Activated T-helper 17 cell treated with anti-CD3 and anti-CD28 coated beads, Interleukin-2, amount 50 U/mL, for 72 hours (primary cell): Measurements from ENCODE around the gene USP24. TPM values are rescaled to one million over a fixed set of nuclear protein-coding genes. Genes with fewer than 3 reads are reported as not detected.

Experiments used
- ATAC-seq: fragments of 150-1000 bp; cut with Tn5 transposase; replicated peaks from 2 replicates; pipeline ENCODE4 v1.10.0; 2021; ENCODE audit warnings: mild to moderate bottlenecking, moderate library complexity
- H3K27ac Mint-ChIP-seq: one replicate; pipeline ENCODE4 v1.8.0; 2022; ENCODE audit warnings: mixed read lengths
- H3K27me3 Mint-ChIP-seq: one replicate; pipeline ENCODE4 v1.8.0; 2022; ENCODE audit warnings: mixed read lengths
- H3K36me3 Mint-ChIP-seq: one replicate; pipeline ENCODE4 v1.8.0; 2022; ENCODE audit warnings: low read depth, mild to moderate bottlenecking, mixed read lengths
- H3K4me1 Mint-ChIP-seq: one replicate; pipeline ENCODE4 v1.8.0; 2022; ENCODE audit warnings: mixed read lengths
- H3K4me3 Mint-ChIP-seq: one replicate; pipeline ENCODE4 v1.8.0; 2022; ENCODE audit warnings: mild to moderate bottlenecking, mixed read lengths
- H3K9me3 Mint-ChIP-seq: one replicate; pipeline ENCODE4 v1.8.0; 2022; ENCODE audit warnings: mixed read lengths
- total RNA-seq, 2 donors: library from RNA; stranded (reverse); gene quantifications; one replicate each; pipeline ENCODE4 v1.2.3, GENCODE V29; 2022

Gene USP24
- total RNA-seq, 2 donors from 2014 or later, result 40.8 to 41.6 TPM

DNA sequence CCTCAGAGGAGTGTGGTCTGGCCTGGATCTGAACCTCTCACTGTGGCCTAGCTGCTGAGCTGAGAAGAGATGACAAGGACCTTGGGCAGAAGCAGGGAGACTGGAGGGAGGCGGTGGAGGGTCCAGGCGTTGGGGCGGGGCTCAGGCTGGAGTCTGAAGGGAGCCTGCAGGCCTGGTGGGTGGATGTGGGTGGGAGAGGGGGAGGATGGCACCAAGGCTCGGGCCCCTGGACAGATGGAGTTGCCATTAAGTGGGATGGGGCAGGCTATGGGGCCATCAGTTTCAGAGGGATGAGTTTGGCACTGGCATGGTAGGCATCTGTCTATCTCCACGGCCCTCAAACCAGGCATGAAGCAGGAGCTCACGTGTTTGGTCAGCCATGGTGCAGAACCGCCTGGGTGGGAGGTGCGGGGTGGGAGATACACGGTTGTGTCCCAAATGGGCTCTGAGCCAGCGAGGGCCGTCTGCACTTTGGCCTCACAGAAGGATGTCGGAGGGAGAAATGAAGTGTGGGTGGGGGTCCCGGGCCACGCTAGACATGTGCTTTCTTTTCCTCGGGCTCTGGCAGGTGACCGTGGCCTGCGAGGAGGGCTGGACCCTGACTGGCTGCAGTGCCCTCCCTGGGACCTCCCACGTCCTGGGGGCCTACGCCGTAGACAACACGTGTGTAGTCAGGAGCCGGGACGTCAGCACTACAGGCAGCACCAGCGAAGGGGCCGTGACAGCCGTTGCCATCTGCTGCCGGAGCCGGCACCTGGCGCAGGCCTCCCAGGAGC, 152.2 kb downstream of the USP24 start:
- Mint-ChIP-seq H3K27me3 (no peaks in the 10 kb centered on the region), H3K9me3 (no peaks in the 10 kb centered on the region), H3K27ac (peak overlapping the region; percentile 34), H3K36me3 (peaks cover 22% of the 10 kb centered on the region), H3K4me1 (no peaks in the 10 kb centered on the region), H3K4me3 (no peak overlapping the region)
- ATAC-seq, result no peak

DNA sequence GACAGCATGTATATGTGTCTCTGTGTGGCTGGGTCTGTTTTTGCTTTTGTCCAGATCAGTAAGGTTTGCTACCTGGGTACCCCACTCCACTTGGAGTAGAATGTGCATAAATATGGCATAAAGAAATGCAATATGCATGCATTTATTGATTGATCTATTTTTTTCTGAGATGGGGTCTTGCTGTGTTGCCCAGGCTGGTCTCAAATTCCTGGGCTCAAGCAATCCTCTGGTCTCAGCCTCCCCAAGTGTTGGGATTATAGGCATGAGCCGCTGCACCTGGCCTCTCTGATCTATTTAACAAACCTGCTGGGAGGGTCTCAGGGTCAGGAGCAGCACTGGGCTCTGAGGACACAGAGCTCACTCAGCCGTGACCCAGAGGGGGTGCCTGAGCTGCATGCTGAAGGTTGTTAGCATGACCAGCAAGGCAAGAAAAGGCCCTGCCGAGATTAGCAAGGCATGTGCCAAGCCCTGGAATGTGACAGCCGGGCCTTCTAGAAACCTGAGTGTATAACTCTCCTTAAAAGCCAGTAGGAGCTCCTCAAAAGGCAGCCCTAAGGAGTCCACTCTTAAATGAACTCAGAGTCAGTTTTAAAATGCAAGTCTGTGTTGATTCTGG, 153.3 kb downstream of the USP24 start:
- ATAC-seq, result no peak
- no peaks in the 10 kb centered on the region for H3K27me3 Mint-ChIP-seq
- H3K4me3 Mint-ChIP-seq, result no peak overlapping the region
- H3K27ac Mint-ChIP-seq, result peak overlapping the region; percentile 34
- no peaks in the 10 kb centered on the region for H3K4me1 Mint-ChIP-seq
- peaks cover 10% of the 10 kb centered on the region for H3K36me3 Mint-ChIP-seq
- H3K9me3 Mint-ChIP-seq, result no peaks in the 10 kb centered on the region

DNA sequence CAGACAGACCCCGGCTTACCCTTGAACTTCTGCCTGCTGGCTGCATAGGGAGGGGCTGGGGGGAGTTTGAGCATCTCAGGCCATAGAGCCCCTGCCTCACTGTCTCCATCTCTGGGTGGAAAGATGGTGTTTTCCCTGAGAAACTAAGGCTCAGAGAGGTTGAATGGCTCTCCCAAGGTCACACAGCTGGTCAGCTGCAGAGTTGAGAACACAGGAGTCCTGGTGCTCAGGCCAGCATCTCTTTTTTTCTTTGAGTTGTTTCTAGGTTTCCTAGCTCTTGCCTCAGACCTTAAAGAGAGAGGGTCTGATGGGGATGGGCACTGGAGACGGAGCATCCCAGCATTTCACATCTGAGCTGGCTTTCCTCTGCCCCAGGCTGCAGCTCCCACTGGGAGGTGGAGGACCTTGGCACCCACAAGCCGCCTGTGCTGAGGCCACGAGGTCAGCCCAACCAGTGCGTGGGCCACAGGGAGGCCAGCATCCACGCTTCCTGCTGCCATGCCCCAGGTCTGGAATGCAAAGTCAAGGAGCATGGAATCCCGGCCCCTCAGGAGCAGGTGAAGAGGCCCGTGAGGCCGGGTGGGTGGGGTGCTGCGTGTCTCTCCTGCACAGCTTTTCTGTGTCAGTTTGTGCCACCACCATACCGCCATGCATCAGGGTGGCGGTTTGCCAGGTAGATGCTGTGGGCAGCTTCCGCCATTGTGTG, 154.0 kb downstream of the USP24 start:
- H3K9me3 Mint-ChIP-seq, result no peaks in the 10 kb centered on the region
- H3K4me3 Mint-ChIP-seq, result no peak overlapping the region
- peaks cover 5% of the 10 kb centered on the region for H3K36me3 Mint-ChIP-seq
- no peak for ATAC-seq
- H3K27me3 Mint-ChIP-seq, result no peaks in the 10 kb centered on the region
- H3K4me1 Mint-ChIP-seq, result no peaks in the 10 kb centered on the region
- no peak overlapping the region for H3K27ac Mint-ChIP-seq

GRCh38 chr1:55060133-55060999, 154.8 kb downstream of the USP24 start:
- H3K36me3 Mint-ChIP-seq, result no peaks in the 10 kb centered on the region
- H3K9me3 Mint-ChIP-seq, result no peaks in the 10 kb centered on the region
- peak; percentile 80 for ATAC-seq
- H3K4me1 Mint-ChIP-seq, result no peaks in the 10 kb centered on the region
- H3K27ac Mint-ChIP-seq, result no peak overlapping the region
- H3K4me3 Mint-ChIP-seq, result no peak overlapping the region
- H3K27me3 Mint-ChIP-seq, result no peaks in the 10 kb centered on the region

DNA sequence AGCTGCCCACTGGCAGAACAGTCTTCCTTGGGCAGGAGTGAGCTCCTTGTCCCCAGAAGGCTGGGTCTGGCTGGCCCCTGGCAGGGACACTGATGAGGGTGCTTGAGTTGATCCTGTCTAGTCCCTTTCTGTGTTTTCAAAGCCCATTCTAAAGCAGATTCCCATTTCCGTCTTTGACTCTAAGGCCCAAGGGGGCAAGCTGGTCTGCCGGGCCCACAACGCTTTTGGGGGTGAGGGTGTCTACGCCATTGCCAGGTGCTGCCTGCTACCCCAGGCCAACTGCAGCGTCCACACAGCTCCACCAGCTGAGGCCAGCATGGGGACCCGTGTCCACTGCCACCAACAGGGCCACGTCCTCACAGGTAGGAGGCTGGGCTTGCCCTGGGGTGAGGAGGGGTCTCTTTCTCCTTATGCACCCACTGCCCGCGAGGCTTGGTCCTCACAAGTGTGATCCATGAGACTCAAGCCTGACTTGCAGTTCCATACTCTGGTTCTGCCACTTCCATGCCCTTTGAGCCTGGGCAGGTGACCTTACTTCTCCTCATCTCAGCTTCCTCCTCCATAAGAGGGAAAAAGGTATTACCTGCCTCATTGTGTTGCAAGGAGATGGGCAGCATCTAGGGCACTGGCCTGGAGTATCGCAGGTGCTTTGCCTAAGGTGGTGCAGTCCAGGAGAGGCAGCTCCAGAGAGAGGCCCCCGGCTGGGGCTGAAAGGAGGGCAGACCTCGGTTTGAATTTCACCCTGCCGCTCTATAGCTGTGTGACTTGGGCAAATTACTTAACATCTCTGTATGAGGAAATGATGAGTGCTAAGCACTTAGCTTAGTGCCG, 155.6 kb downstream of the USP24 start:
- H3K4me3 Mint-ChIP-seq, result no peak overlapping the region
- H3K27me3 Mint-ChIP-seq, result no peaks in the 10 kb centered on the region
- no peak overlapping the region for H3K27ac Mint-ChIP-seq
- no peaks in the 10 kb centered on the region for H3K9me3 Mint-ChIP-seq
- no peak for ATAC-seq
- no peaks in the 10 kb centered on the region for H3K36me3 Mint-ChIP-seq
- H3K4me1 Mint-ChIP-seq, result no peaks in the 10 kb centered on the region

DNA sequence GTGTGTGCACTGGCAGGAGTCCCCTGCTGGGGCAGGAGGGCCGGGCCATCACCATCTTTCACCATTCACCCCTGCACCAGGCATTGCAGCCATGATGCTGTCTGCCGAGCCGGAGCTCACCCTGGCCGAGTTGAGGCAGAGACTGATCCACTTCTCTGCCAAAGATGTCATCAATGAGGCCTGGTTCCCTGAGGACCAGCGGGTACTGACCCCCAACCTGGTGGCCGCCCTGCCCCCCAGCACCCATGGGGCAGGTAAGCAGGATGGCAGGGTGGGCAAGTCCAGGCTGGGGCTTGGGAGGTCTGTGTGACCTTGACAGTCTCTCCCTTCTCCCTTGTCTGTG, 157.2 kb downstream of the USP24 start:
- Mint-ChIP-seq H3K4me3 (no peak overlapping the region), H3K27ac (no peak overlapping the region), H3K4me1 (no peaks in the 10 kb centered on the region), H3K27me3 (no peaks in the 10 kb centered on the region), H3K36me3 (no peaks in the 10 kb centered on the region), H3K9me3 (no peaks in the 10 kb centered on the region)
- ATAC-seq, result no peak

- no peak overlapping the region for H3K4me3 Mint-ChIP-seq
- H3K4me1 Mint-ChIP-seq, result no peaks in the 10 kb centered on the region
- no peak for ATAC-seq
- H3K36me3 Mint-ChIP-seq, result no peaks in the 10 kb centered on the region
- no peaks in the 10 kb centered on the region for H3K9me3 Mint-ChIP-seq
- no peaks in the 10 kb centered on the region for H3K27me3 Mint-ChIP-seq
- no peak overlapping the region for H3K27ac Mint-ChIP-seq
Measured at GRCh38 chr1:55057270-55057955, 157.8 kb downstream of the USP24 start.

DNA sequence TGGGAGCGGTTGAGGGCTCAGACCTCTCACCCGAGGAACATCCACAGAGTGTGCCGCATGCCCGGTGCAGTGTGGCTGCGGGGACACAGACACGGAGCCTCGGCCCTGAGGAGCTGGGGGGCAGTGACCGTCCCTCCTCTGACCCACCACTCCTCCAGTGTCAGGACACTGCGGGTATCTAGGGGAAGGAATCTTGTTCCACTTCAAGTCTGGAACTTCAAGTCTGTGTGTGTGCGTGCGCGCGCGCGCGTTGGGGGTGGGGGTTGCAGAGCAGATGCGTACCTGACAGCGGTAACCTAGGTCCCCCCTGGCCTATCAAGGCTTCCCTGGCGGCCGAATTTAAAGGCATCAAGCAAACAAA, 158.6 kb downstream of the USP24 start:
- Mint-ChIP-seq H3K36me3 (no peaks in the 10 kb centered on the region), H3K27ac (no peak overlapping the region), H3K4me1 (no peaks in the 10 kb centered on the region), H3K9me3 (no peaks in the 10 kb centered on the region), H3K4me3 (no peak overlapping the region), H3K27me3 (no peaks in the 10 kb centered on the region)
- no peak for ATAC-seq

DNA sequence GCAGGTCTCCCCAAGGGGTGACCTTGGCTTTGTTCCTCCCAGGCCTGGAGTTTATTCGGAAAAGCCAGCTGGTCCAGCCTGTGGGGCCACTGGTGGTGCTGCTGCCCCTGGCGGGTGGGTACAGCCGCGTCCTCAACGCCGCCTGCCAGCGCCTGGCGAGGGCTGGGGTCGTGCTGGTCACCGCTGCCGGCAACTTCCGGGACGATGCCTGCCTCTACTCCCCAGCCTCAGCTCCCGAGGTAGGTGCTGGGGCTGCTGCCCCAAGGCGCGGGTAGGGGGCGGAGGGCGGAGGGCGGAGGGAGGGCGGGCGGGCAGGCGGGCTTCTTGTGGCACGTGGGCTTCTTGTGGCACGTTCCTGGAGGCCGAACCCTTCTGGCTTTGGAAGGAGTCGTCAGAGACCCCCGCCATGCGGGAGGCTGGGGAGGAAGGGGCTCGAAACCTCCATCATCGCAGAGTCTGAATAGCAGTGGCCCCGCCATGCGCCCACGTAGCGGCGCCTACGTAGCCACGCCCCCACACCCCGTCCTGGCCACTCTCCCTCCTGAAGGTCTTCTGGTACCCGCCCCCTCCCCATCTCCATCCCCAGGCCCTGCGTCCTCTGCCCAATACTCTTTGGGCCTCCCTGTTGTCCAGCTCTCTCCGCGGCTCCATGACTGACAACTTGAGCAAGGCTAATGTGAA, 159.1 kb downstream of the USP24 start:
- Mint-ChIP-seq H3K36me3 (no peaks in the 10 kb centered on the region), H3K4me1 (no peaks in the 10 kb centered on the region), H3K27ac (no peak overlapping the region), H3K9me3 (no peaks in the 10 kb centered on the region), H3K4me3 (no peak overlapping the region), H3K27me3 (no peaks in the 10 kb centered on the region)
- no peak for ATAC-seq

DNA sequence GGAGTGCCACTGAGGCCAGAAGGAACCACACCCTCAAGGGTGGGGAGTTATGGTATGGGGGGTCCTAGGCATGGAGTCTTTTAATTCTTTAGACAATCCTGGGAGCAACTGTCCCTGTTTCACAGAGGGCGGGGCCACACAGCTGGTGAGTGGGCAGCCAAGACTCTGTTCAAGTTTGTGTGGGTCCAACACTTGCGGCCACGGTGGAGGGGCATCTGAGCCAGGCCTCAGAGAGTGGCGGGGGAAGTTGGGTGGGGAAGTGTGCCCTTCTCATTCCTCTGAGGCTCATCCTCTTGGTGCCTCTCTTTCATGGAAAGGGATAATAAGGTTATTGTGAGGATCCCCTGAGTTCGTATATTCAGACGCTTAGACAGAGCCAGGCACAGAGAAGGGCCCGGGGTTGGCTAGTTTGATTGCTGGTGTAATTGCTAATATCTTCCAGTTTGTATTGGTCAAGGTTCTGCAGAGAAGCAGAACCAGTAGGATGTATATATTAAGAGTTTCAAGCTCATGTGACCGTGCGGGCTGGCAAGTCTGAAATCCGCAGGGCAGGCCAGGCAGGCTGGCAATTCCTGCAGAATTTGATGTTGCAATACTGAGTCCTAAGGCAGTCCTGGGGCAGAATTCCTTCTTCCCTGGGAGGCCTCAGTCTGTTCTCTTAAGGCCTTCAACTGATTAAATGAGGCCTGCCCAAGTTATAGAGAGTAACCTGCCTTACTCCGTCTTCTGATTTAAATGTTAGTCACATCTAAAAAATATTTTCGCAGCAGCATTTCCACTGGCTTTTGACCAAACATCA, 159.9 kb downstream of the USP24 start:
- no peaks in the 10 kb centered on the region for H3K4me1 Mint-ChIP-seq
- no peaks in the 10 kb centered on the region for H3K9me3 Mint-ChIP-seq
- no peaks in the 10 kb centered on the region for H3K36me3 Mint-ChIP-seq

DNA sequence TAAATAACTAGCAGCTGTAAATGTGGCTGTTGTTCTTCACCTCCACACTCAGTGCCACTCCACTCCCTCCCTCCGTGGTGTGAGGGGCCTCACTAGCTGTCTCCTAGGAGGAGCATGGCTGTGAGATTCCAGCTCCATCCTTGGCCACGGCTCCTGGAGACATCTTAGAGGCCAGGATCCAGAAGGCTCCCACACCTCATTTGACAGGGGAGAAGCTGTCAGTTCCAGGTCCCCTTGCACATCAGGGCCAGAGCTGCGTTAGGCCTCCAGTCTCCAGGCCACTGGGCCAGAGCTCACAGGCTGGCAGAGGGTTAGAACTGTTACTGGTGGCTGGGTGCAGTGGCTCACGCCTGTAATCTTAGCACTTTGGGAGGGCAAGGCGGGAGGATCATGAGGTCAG, 160.8 kb downstream of the USP24 start:
- Mint-ChIP-seq H3K4me3 (no peak overlapping the region), H3K27ac (no peak overlapping the region), H3K27me3 (no peaks in the 10 kb centered on the region), H3K4me1 (no peaks in the 10 kb centered on the region), H3K36me3 (no peaks in the 10 kb centered on the region), H3K9me3 (no peaks in the 10 kb centered on the region)
- ATAC-seq, result no peak

More for the DNA sequence above, 159.9 kb downstream of the USP24 start:
- Mint-ChIP-seq H3K4me3 (no peak overlapping the region), H3K27ac (no peak overlapping the region), H3K27me3 (no peaks in the 10 kb centered on the region)
- ATAC-seq, result no peak

DNA sequence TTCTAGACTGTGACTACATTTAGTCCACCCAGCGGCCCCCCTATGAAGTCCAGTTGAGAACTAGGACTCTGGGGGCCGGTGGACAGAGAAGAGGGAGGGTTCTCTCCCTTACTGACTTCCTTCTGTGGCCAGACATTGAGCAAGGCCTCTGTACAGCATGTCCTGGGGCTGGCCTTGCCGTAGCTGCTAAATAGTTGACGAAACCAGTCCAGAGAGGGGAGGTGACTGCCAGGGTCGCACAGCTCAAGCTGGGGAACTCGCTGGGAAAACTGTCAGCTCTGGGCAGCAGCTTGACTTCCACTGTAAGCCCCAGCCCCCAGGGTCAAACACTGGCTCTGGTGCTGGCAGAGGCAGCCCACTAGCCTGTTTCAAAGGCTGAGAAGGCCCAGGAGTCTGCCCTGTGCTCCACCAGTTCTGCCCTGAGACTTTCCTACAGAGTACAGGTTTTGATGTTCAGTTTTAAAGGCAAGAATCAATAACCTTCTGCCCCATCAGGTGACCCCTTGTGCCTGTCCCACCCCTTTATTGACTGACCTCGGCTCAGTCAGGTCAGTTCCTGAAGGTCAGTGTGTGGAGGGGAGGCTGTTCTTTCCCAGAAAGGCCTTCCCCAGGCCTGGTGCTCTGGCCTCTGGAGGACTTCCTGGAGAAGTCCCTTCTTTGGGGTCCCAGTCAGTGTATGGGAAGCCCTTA, 161.8 kb downstream of the USP24 start:
- H3K27me3 Mint-ChIP-seq, result no peaks in the 10 kb centered on the region
- H3K27ac Mint-ChIP-seq, result no peak overlapping the region

More for the DNA sequence above, 161.8 kb downstream of the USP24 start:
- Mint-ChIP-seq H3K36me3 (no peaks in the 10 kb centered on the region), H3K9me3 (no peaks in the 10 kb centered on the region), H3K4me1 (no peaks in the 10 kb centered on the region), H3K4me3 (no peak overlapping the region)
- ATAC-seq, result no peak
